ENCODE results near the gene TKFC. TPM values are rescaled to one million over a fixed set of nuclear protein-coding genes. Genes with fewer than 3 reads are reported as not detected.
"Not testable (repeated sequence)": the region's sequence is repeated elsewhere in the genome, so short reads cannot be mapped to it uniquely, and the experiment has no call there.

Gene TKFC
- polyA plus RNA-seq, 1 experiment, result 20.3 TPM

DNA sequence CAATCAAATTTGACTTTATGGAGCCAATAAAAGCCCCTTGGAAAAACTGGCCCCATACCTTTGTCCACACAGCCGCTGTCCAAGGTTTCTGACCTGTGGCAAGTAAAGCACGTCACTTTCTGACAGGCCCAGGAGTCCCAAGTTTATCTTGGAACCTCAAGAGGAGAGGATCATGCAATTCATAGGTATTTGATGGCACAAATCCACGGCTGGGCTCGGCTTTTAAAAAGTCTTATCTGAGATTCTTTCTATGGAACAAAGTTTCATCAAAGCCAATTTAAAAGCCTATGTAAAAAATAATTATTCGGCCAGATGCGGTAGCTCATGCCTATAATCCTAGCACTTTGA is 42.7 kb downstream of the TKFC start:
- H3K27me3 ChIP-seq (ENCODE audit: control insufficient read depth, insufficient read depth, low read length), result no peaks in the 10 kb centered on the region
- ChIA-PET POLR2A (interaction anchor here (0.7 kb wide), 1 partner anchor 9 kb away, joined by 9 read pairs; no protein-coding TSS in a partner anchor), CTCF (interaction anchor here (2.5 to 3.3 kb wide), 2 partner anchors 9 to 40 kb away, joined by 15 to 21 read pairs; no protein-coding TSS in a partner anchor)
- no peak for DNase-seq (ENCODE audit: low read depth, low spot score)
- H3K4me3 ChIP-seq (ENCODE audit: low read depth, low read length), result no peak overlapping the region
- peaks cover 15% of the 10 kb centered on the region for H3K9me3 ChIP-seq (ENCODE audit: control insufficient read depth, insufficient read depth, low read length)
- no peak for TF ChIP-seq CTCF (IDR thresholded peaks at IDR 0.05; ENCODE audit: low read depth, low read length)
- no peak overlapping the region for H3K27ac ChIP-seq (ENCODE audit: low read depth, low read length)

- Histone ChIP-seq H3K27me3 (ENCODE audit: control insufficient read depth, insufficient read depth, low read length) (no peaks in the 10 kb centered on the region), H3K27ac (ENCODE audit: low read depth, low read length) (peak overlapping the region; percentile 87), H3K9me3 (ENCODE audit: control insufficient read depth, insufficient read depth, low read length) (peaks cover 12% of the 10 kb centered on the region), H3K4me3 (ENCODE audit: low read depth, low read length) (no peak overlapping the region)
- POLR2A ChIA-PET, result interaction anchor here (1.5 kb wide), 1 partner anchor 16 kb away, joined by 23 read pairs; the partner anchor contains the start of genes CYB561A3 and TMEM138
- no peak for DNase-seq (ENCODE audit: low read depth, low spot score)
- TF ChIP-seq CTCF (IDR thresholded peaks at IDR 0.05; ENCODE audit: low read depth, low read length), result no peak
- CTCF ChIA-PET, result no interaction called here
Observed at GRCh38 chr11:61377461-61378160, 44.6 kb downstream of the TKFC start.

DNA sequence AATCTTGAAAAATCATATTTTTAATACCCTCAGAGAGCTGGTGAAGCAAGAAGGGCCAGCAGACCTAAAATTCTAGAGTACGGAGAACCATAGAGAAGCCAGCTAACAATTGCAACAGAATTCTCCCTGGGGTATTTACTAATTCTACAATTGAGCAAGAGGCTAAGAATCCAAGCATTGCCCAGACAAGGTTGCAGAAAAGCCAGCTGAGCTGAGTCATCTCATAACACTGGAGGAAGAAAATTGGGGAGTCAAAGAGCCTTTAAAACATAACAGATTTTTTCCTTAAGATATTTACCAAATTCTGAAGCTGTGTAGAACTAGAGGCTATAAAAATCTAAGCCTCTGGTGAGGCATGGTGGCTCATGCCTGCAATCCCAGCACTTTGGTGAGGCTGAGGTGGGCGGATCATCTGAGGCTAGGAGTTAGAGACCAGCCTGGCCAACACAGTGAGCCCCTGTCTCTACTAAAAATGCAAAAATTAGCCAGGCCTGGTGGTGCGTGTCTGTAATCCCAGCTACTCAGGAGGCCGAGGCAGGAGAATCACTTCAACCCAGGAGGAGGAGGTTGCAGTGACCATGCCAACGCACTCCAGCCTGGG is 45.8 kb downstream of the TKFC start:
- H3K27ac ChIP-seq (ENCODE audit: low read depth, low read length), result peak overlapping the region; percentile 87

GRCh38 chr11:61380884-61381283 is 47.9 kb downstream of the TKFC start:
- ChIA-PET POLR2A (interaction anchor here (5.6 kb wide), 1 partner anchor 19 kb away, joined by 32 read pairs; the partner anchor contains the start of genes CYB561A3 and TMEM138), CTCF (interaction anchor here (10.8 kb wide), 1 partner anchor 43 kb away, joined by 519 read pairs; the partner anchor contains the start of genes DDB1 and TKFC)
- Histone ChIP-seq H3K27me3 (ENCODE audit: control insufficient read depth, insufficient read depth, low read length) (no peaks in the 10 kb centered on the region), H3K27ac (ENCODE audit: low read depth, low read length) (no peak overlapping the region), H3K4me3 (ENCODE audit: low read depth, low read length) (no peak overlapping the region), H3K9me3 (ENCODE audit: control insufficient read depth, insufficient read depth, low read length) (no peaks in the 10 kb centered on the region)
- no peak for DNase-seq (ENCODE audit: low read depth, low spot score)
- no peak for TF ChIP-seq CTCF (IDR thresholded peaks at IDR 0.05; ENCODE audit: low read depth, low read length)

More for the DNA sequence above, 45.8 kb downstream of the TKFC start:
- H3K4me3 ChIP-seq (ENCODE audit: low read depth, low read length), result no peak overlapping the region
- peaks cover 9% of the 10 kb centered on the region for H3K9me3 ChIP-seq (ENCODE audit: control insufficient read depth, insufficient read depth, low read length)
- POLR2A ChIA-PET, result interaction anchor here (0.7 to 1.5 kb wide), 8 partner anchors 9 to 232 kb away, joined by 3 to 25 read pairs (median 4); partner anchors contain the start of genes CYB561A3 and TMEM138
- H3K27me3 ChIP-seq (ENCODE audit: control insufficient read depth, insufficient read depth, low read length), result no peaks in the 10 kb centered on the region
- peak; percentile 88 for DNase-seq (ENCODE audit: low read depth, low spot score)
- CTCF ChIA-PET, result interaction anchor here (1.1 to 10.8 kb wide), 3 partner anchors 14 to 41 kb away, joined by 3 to 519 read pairs (median 5); partner anchors contain the start of genes DDB1 and TKFC
- TF ChIP-seq CTCF (IDR thresholded peaks at IDR 0.05; ENCODE audit: low read depth, low read length), result no peak

DNA sequence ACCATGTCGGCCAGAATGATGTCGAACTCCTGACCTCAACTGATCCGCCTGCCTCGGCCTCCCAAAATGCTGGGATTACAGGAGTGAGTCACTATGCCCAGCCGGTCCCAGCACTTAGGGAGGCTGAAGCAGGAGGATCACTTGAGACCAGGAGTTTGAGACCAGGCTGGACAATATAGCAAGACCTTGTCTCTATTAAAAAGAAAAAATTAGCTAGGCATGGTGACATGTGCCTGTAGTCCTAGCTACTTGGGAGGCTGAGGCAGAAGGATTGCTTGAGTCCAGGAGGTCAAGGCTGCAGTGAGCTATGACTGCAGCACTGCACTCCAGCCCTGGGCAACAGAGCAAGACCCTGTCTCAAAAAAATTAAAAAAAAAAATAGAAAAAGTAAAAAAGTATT is 50.8 kb downstream of the TKFC start:
- H3K9me3 ChIP-seq (ENCODE audit: control insufficient read depth, insufficient read depth, low read length); H3K27me3 ChIP-seq (ENCODE audit: control insufficient read depth, insufficient read depth, low read length); H3K27ac ChIP-seq (ENCODE audit: low read depth, low read length); H3K4me3 ChIP-seq (ENCODE audit: low read depth, low read length); DNase-seq (ENCODE audit: low read depth, low spot score): not testable (repeated sequence)
- POLR2A ChIA-PET, result interaction anchor here (2.4 to 5.6 kb wide), 2 partner anchors 22 to 48 kb away, joined by 12 to 32 read pairs; partner anchors contain the start of genes CYB561A3 and TMEM138
- CTCF ChIA-PET, result interaction anchor here (0.7 to 10.8 kb wide), 5 partner anchors 9 to 109 kb away, joined by 3 to 519 read pairs (median 9); partner anchors contain the start of genes DDB1 and TKFC

Measured in AG04450 (cell line).